HG02938 (cell line): ENCODE data around the gene SPTB.

ENCODE experiments used
- ATAC-seq: cut with Tn5 transposase; IDR thresholded peaks from one replicate; pipeline ENCODE4 v1.9.1; 2021; ENCODE audit warnings: mild to moderate bottlenecking, moderate library complexity; ENCODE audit not compliant: unreplicated experiment

Gene SPTB

DNA sequence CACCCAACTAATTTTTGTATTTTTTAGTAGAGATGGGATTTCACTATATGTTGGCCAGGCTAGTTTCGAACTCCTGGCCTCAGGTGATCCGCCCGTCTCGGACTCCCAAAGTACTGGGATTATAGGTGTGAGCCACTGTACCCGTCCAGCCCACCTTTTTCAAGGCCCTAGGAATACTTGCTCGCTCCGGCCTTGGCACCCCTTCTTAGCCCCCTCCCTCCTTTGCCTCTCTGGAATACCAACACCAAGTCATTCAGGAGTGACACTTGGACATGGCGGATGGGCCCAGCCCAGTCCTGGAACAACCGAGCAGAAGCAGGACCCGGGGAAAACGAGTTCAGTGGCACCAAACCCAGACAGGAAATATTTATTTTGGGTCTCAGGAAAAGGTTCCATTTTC is 146.4 kb downstream of the SPTB start:
- no peak for ATAC-seq

GRCh38 chr14:64732536-64733120 is 147.1 kb downstream of the SPTB start:
- ATAC-seq, result no peak

GRCh38 chr14:64732066-64732465 is 147.6 kb downstream of the SPTB start:
- ATAC-seq, result no peak

- ATAC-seq, result no peak
These were observed 148.5 kb downstream of the SPTB start for GRCh38 chr14:64731141-64731581.

GRCh38 chr14:64730681-64731080 is 149.0 kb downstream of the SPTB start:
- no peak for ATAC-seq

DNA sequence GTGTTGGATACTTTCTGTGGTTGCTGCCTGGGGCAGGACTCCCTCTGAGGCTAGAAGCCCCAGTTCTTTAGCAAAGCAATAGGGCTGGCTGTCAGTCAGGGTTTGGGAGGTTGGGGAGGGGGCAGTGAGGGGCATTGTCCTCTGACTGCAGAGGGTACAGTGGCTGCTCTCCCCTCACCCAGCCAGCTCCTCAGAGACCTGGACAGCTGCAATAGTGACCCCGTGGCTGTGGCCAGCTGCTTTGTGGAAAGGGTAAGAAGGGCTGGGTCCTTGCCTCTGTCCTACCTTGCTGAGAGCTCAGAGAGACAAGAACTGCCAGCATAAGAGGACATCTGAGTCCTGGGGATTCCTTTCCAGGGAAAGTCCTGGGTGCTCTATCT is 149.7 kb downstream of the SPTB start:
- ATAC-seq, result no peak

DNA sequence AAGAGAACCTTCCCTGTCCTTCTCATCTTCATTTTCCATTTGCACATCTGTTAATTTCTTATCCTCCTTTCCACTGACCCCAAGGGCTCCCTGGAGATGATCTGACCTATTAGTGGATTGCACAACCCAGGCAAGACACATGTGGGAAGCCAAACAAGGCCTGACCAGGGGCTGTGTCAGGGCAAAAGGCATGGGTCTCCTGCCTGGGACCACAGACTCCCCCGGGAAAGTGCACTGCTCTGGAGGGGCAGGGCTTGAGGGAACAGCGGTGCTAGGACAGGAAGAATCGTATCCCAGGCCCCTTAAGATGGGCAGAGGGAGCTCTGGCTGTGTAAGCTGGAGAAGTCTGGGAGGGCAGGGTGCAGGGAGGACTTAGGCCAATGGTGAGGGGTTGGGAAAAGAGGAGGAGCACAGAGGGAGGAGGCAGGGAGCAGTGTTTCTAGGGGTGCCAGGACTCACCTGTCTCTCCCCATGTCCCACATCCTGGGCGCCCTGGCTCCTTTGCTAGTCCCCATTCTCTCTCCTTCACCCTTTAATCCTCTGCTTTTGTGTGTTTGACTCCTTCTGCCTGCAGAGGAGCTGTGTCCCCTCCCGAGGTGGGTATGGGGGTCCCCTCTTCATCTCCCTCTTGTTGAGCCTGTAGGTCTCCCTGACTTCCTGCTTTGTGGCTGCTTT is 150.2 kb downstream of the SPTB start:
- no peak for ATAC-seq

- ATAC-seq, result no peak
These were observed 150.9 kb downstream of the SPTB start for GRCh38 chr14:64728856-64729255.

DNA sequence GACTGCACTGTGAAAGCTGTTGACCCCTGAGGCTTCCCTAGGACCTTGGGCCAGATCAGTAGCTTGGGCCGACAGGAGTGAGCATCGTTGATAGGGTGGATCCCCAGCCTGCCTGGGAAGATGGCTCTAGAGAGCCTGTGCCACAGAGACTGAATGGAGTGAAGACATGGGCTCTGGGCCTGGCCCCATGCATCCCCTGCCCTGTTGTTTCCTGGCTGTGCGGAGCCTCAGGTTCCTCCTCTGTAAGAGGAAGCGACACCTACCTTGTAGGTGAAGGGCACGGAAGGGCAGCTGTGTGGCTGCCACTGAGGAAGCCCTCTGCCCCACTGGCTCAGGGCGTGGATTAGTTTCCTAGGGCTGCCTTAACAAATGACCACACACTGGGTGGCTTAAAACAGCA is 151.6 kb downstream of the SPTB start:
- ATAC-seq, result no peak

DNA sequence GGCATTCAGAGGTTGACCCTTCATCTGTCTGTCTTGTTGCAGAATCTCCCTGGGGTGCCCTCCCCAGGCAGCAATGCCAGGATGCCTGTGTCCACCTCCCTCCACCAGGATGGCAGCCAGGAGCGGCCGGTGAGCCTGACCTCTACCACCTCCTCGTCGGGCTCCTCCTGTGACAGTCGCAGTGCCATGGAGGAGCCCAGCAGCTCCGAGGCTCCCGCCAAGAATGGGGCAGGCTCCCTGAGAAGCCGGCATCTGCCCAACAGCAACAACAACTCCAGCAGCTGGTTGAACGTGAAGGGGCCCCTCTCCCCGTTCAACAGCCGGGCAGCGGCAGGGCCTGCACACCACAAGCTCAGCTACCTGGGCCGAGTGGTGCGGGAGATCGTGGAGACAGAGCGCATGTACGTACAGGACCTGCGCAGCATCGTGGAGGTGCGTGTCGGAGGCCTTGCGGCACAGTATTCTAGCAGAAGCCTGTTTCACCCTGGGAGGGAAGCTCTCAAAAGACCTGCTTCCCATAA is 152.1 kb downstream of the SPTB start:
- no peak for ATAC-seq

GRCh38 chr14:64726585-64726890 is 153.2 kb downstream of the SPTB start:
- ATAC-seq, result no peak

DNA sequence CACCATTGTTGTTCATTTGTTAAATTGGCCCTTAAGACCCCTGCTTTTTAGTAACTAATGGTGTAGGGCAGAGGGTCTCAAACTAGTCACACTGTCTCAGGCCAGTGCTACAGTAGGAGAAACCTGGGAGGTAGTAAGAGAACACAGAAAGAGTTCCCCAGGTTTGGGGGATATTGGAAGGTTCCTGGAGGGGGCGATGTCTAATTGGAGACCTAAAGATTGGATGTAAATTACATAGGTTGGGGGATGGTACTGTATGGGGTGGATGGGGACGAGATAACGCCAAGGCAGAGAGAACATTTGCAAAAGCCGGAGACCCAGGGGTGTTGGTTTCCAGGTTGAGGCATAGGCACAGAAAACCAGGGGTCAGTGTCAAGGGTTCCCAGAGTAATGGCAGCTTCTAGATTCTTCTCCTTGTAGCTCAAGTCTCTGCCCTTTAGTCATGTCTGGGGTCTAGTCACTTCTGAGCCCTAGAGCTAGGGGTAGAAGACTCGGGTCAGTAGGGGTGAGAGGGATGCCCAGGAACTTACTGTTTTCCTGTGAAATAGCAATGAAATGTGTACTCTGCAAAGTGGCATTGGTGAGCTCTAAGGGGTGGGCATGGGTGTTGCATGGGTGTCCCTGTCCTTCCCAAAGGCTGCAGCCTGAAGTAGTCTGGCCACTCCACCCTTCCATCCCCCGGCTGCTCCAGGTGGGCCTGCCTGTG is 153.7 kb downstream of the SPTB start:
- ATAC-seq, result no peak

- ATAC-seq, result no peak
These were observed 154.4 kb downstream of the SPTB start for GRCh38 chr14:64725261-64725815.

DNA sequence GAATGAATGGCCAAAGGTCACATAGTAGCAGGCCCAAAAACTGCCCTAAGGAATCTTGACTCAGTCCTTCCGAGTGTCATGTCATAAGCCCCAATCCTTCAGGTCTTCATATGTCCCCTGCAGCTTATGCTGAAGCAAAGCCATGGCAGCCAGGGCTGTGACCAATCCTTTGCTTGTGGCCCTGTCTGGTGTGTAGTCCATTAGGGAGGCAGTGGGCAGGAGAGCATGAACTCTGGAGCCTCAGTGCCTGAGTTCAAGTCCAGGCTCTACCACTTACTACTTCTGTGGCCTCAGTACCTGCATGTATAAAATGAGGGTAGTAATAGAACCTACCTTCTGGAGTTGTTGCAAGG is 155.2 kb downstream of the SPTB start:
- ATAC-seq, result no peak

DNA sequence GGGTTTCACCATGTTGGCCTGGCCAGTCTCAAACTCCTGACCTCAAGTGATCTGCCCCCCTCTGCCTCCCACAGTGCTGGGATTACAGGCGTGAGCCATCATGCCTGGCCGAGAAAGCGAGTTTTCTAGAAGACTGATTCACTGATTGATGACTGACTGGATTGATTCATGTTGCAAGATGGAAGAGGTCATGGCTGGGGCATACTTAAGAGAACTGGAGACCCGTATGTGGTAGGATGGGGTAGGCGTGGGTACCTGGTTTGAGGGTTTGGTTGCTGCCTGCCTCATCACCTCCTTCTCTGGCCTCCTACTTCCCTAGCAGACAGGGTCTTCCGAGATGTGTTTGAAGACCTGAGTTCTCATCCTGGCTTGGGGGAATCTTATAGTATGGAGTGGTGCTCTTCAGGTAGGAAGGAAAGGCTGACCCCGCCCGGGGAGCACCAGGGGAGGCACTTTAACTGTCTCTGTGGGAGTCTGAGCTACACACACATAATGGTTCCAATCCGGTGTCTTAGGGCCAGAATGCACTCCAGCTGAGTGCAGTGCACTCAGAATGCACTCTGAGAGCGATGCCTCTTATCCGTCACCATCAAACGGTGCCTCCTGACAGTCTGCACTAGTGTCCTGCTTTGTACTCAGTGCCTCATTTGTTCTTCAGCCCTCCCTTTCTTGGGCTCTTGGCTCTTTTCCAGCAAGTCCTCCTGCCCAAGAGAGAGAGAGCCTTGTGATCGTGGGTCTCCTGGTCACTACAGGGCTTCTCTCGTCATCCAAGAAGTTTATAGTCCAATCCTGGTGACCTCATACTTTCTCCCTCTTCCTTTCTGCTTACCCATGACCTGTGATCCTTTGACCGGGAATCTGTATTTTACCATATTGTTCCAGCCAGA is 155.8 kb downstream of the SPTB start:
- ATAC-seq, result no peak

GRCh38 chr14:64722842-64723447 is 156.8 kb downstream of the SPTB start:
- no peak for ATAC-seq

GRCh38 chr14:64721899-64722298 is 157.8 kb downstream of the SPTB start:
- ATAC-seq, result no peak

DNA sequence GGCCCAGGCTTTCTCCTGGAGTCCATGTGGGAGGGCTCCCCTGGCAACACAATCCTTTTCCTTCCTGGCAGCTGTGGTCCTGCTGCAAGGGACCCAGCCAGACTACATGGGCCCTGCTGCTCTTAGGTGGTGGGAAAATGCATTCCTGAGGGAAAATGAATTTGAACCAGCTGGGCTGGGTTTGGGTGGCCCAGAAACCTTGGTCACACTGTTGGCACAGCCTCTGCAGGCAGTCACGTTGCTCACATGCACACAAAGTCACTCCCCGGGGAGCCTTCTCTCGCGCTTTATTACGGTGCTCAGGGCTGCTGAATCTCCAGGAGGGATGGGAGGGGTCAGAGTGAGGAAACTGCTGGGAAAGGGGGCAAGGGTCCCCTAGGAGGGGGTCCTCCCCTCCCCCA is 158.3 kb downstream of the SPTB start:
- ATAC-seq, result no peak

- no peak for ATAC-seq
These were observed 159.6 kb downstream of the SPTB start for GRCh38 chr14:64720131-64720576.

DNA sequence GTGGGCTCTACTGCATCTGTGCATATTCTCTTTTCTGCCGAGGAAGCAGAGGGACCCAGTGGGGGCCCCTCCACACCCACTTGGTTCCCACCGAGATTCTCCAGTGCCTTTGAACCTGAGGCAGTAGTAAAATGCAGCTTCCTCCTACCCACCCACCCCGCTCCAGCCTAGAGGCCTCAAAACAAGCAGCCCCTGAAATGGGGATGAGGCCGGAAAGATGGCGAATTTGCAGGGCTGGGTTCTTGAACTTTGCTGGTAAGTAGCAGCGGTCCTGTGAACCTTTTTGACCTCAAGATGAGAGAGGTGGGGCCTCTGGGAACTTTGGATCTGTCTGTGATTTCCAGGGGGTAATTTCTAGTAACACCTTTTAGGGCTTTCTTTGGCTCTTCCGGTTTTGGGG is 160.1 kb downstream of the SPTB start:
- ATAC-seq, result no peak

DNA sequence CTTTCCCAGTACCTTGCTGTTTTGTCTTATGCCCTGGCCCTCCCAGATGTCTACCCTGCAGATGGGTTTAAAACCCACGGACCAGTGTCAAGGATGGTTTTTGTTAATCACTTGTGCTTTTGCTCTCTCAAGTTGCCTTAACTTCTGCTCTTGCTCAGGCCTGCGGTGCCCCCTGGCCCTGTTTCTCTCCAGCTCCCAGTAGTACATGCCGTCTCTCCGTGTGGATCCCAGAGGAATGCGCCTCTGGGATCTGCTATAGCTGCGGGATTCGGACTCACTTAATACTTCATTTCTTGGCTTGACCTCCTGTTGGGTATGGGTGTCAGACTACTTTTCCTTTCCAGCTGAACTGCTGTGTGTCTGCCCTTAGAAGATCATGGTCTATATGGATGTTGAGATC is 160.9 kb downstream of the SPTB start:
- no peak for ATAC-seq
